SK-N-SH (cell line): ENCODE data around the gene KCNK4. TPM values are rescaled to one million over a fixed set of nuclear protein-coding genes. Genes with fewer than 3 reads are reported as not detected.
A peak's percentile ranks its signal among the peaks of the same experiment; 100 is the strongest.
"Not testable (repeated sequence)": the region's sequence is repeated elsewhere in the genome, so short reads cannot be mapped to it uniquely, and the experiment has no call there.

ENCODE experiments used
- CTCF ChIA-PET: fragments of 300-600, 350-600 bp; formaldehyde crosslinking; extraction: SDS; loops from one replicate; lab custom pipeline; 2021; lab: Yijun Ruan, JAX
- POLR2A ChIA-PET: fragments of 350-600 bp; sonication (Branson Sonifier 250); formaldehyde crosslinking; extraction: SDS; loops from one replicate; lab custom pipeline; 2020; ENCODE audit warnings: antibody characterized with exemption, inconsistent platforms; lab: Yijun Ruan, JAX
- DNase-seq: peaks from one replicate; pipeline ENCODE4 v3.0.0; 2012
- H2AFZ ChIP-seq: fragments of 200-600 bp; sonication (generic); 2 replicates; pipeline ENCODE4 v1.8.1; 2016; ENCODE audit warnings: antibody characterized with exemption, mild to moderate bottlenecking, low read depth
- H3F3A ChIP-seq: fragments of 200-600 bp; sonication (generic); replicated peaks from 2 replicates; pipeline ENCODE3; 2016; ENCODE audit warnings: antibody characterized with exemption, mild to moderate bottlenecking; ENCODE audit not compliant: insufficient read depth
- H3K27ac ChIP-seq, 2 experiments: fragments of 200-500 bp in 1 of 2; fragments of 200-600 bp in 1 of 2; sonication (Bioruptor generic) in 1 of 2; sonication (generic), shearing (Covaris generic) in 1 of 2; 2 replicates each; pipeline versions ENCODE4 v1.5.1 to v1.6.1; 2014 to 2016; ENCODE audit warnings: low read depth in 2 of 2, inconsistent platforms in 1 of 2, low read length in 1 of 2, mild to moderate bottlenecking in 1 of 2, mixed read lengths in 1 of 2
- H3K27me3 ChIP-seq: fragments of 200-600 bp; sonication (generic), shearing (Covaris generic); 2 replicates; pipeline ENCODE4 v1.6.1; 2016; ENCODE audit warnings: mixed run types; ENCODE audit not compliant: insufficient read depth
- H3K36me3 ChIP-seq, 2 experiments: fragments of 200-500 bp in 1 of 2; fragments of 200-600 bp in 1 of 2; sonication (Bioruptor generic) in 1 of 2; sonication (generic) in 1 of 2; replicated peaks in 1 of 2; 2 replicates each; pipeline versions ENCODE3 to v1.5.1; 2014 to 2016; ENCODE audit warnings: low read length in 1 of 2, mild to moderate bottlenecking in 1 of 2; ENCODE audit not compliant: insufficient read depth in 2 of 2, control insufficient read depth in 1 of 2
- H3K4me1 ChIP-seq, 2 experiments: fragments of 200-500 bp in 1 of 2; fragments of 200-600 bp in 1 of 2; sonication (Bioruptor generic) in 1 of 2; sonication (generic), shearing (Covaris generic) in 1 of 2; 2 replicates each; pipeline versions ENCODE4 v1.5.1 to v1.6.1; 2014 to 2016; ENCODE audit warnings: low read depth in 1 of 2, low read length in 1 of 2, mixed run types in 1 of 2; ENCODE audit not compliant: insufficient read depth in 2 of 2, control insufficient read depth in 1 of 2
- H3K4me2 ChIP-seq: fragments of 200-600 bp; sonication (generic), shearing (Covaris generic); 2 replicates; pipeline ENCODE4 v1.6.1; 2017; ENCODE audit warnings: mixed run types
- H3K4me3 ChIP-seq, 2 experiments: fragments of 200-500 bp in 1 of 2; fragments of 200-600 bp in 1 of 2; sonication (Bioruptor generic) in 1 of 2; sonication (generic), shearing (Covaris generic) in 1 of 2; 2 replicates each; pipeline versions ENCODE4 v1.5.1 to v1.8.1; 2014 to 2016; ENCODE audit warnings: low read depth in 2 of 2, inconsistent platforms in 1 of 2, low read length in 1 of 2, mild to moderate bottlenecking in 1 of 2, mixed read lengths in 1 of 2, moderate library complexity in 1 of 2
- H3K79me2 ChIP-seq: fragments of 200-600 bp; sonication (generic); 2 replicates; pipeline ENCODE4 v1.8.1; 2017; ENCODE audit warnings: mild to moderate bottlenecking; ENCODE audit not compliant: insufficient read depth
- H3K9ac ChIP-seq: fragments of 200-600 bp; sonication (generic); 2 replicates; pipeline ENCODE4 v1.6.1; 2017; ENCODE audit warnings: mixed run types
- H3K9me2 ChIP-seq: fragments of 200-600 bp; sonication (generic); 2 replicates; pipeline ENCODE4 v1.6.1; 2017; ENCODE audit warnings: mixed run types
- H3K9me3 ChIP-seq: fragments of 200-600 bp; sonication (generic); 2 replicates; pipeline ENCODE4 v1.6.1; 2017; ENCODE audit warnings: mixed run types, mild to moderate bottlenecking, moderate library complexity
- H4K20me1 ChIP-seq: fragments of 200-600 bp; sonication (generic); 2 replicates; pipeline ENCODE4 v1.6.1; 2017; ENCODE audit warnings: mild to moderate bottlenecking, mixed run types; ENCODE audit not compliant: insufficient read depth
- EZH2phosphoT487 ChIP-seq: fragments of 200-600 bp; sonication (generic); IDR thresholded peaks from 2 replicates; pipeline ENCODE4 v1.6.1; 2017; ENCODE audit warnings: low read depth, mixed run types, mild to moderate bottlenecking, antibody characterized with exemption, moderate library complexity, borderline replicate concordance
- GATA2 ChIP-seq: sonication (generic); formaldehyde crosslinking; IDR thresholded peaks from 2 replicates; pipeline ENCODE4 v1.5.0; 2020; ENCODE audit warnings: mild to moderate bottlenecking, missing genetic modification reagents
- JUND ChIP-seq: IDR thresholded peaks from 2 replicates; pipeline ENCODE4 v1.4.0; 2012
- MAX ChIP-seq: IDR thresholded peaks from 2 replicates; pipeline ENCODE4 v1.4.0; 2012; ENCODE audit warnings: low read depth
- POLR2AphosphoS5 ChIP-seq: IDR thresholded peaks from 2 replicates; pipeline ENCODE4 v1.6.1; 2012; ENCODE audit warnings: low read depth, low read length
- RAD21 ChIP-seq: IDR thresholded peaks from 2 replicates; pipeline ENCODE4 v1.6.1; 2012; ENCODE audit warnings: mild to moderate bottlenecking, low read length
- RCOR1 ChIP-seq: fragments of 150-350 bp; IDR thresholded peaks from 2 replicates; pipeline ENCODE4 v1.6.1; 2017; ENCODE audit warnings: antibody characterized with exemption, low read length
- SIN3A ChIP-seq: IDR thresholded peaks from 2 replicates; pipeline ENCODE4 v1.6.1; 2012; ENCODE audit warnings: low read depth, mild to moderate bottlenecking, low read length, moderate library complexity, borderline replicate concordance
- SMC3 ChIP-seq: IDR thresholded peaks from 2 replicates; pipeline ENCODE4 v1.6.1; 2012; ENCODE audit warnings: low read depth, low read length, improper control_type of control experiment
- TCF12 ChIP-seq: IDR thresholded peaks from 2 replicates; pipeline ENCODE4 v1.4.0; 2012
- TEAD4 ChIP-seq: IDR thresholded peaks from 2 replicates; pipeline ENCODE4 v1.4.0; 2012; ENCODE audit warnings: mild to moderate bottlenecking, borderline replicate concordance; ENCODE audit not compliant: insufficient read depth
- USF2 ChIP-seq: fragments of 150-350 bp; IDR thresholded peaks from 2 replicates; pipeline ENCODE4 v1.6.1; 2017; ENCODE audit warnings: antibody characterized with exemption, low read length, low read depth, borderline replicate concordance
- WGBS: methylation state at CpG from one replicate; pipeline ENCODE4 v1.1.6; 2017; ENCODE audit warnings: low lambda C conversion rate; 5-methylcytosine and 5-hydroxymethylcytosine counted together
- polyA plus RNA-seq, 3 experiments: library from polyadenylated mRNA; depleted of rRNA; stranded (reverse); fragments of >200 nt; gene quantifications; 2 replicates each; pipeline ENCODE4 v1.2.3, GENCODE V29; 2012
- TF ChIP-seq, protein P1 (sequence below): fragments of 200-600 bp; sonication (generic); IDR thresholded peaks from 2 replicates; pipeline ENCODE4 v1.6.1; 2017; ENCODE audit warnings: antibody characterized with exemption, mild to moderate bottlenecking, moderate library complexity

Gene KCNK4
- polyA plus RNA-seq, 1 of the 3 experiments (the other 2 are of a cell fraction), result 0.16 TPM

DNA sequence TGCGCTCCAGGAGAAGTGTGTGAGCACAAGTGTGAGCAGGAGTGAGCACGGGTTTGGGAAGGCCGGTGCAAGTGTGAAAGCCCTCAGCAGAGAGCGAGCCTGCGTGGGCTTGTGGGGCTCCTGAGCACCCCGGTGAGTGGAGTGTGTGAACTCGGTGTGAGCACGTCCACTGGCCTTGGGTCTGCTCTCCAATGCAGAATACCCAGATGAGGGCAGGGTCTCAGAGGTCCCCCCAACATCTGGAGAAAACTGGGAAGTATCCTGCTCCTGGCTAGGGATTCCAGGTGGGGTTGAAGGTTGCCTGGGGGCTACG, 15.4 kb downstream of the KCNK4 start (continued):
- TF ChIP-seq, protein P1, sequence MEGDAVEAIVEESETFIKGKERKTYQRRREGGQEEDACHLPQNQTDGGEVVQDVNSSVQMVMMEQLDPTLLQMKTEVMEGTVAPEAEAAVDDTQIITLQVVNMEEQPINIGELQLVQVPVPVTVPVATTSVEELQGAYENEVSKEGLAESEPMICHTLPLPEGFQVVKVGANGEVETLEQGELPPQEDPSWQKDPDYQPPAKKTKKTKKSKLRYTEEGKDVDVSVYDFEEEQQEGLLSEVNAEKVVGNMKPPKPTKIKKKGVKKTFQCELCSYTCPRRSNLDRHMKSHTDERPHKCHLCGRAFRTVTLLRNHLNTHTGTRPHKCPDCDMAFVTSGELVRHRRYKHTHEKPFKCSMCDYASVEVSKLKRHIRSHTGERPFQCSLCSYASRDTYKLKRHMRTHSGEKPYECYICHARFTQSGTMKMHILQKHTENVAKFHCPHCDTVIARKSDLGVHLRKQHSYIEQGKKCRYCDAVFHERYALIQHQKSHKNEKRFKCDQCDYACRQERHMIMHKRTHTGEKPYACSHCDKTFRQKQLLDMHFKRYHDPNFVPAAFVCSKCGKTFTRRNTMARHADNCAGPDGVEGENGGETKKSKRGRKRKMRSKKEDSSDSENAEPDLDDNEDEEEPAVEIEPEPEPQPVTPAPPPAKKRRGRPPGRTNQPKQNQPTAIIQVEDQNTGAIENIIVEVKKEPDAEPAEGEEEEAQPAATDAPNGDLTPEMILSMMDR, result no peak
- TF ChIP-seq MAX, result no peak
- TF ChIP-seq, all 33 proteins: peak for 0

DNA sequence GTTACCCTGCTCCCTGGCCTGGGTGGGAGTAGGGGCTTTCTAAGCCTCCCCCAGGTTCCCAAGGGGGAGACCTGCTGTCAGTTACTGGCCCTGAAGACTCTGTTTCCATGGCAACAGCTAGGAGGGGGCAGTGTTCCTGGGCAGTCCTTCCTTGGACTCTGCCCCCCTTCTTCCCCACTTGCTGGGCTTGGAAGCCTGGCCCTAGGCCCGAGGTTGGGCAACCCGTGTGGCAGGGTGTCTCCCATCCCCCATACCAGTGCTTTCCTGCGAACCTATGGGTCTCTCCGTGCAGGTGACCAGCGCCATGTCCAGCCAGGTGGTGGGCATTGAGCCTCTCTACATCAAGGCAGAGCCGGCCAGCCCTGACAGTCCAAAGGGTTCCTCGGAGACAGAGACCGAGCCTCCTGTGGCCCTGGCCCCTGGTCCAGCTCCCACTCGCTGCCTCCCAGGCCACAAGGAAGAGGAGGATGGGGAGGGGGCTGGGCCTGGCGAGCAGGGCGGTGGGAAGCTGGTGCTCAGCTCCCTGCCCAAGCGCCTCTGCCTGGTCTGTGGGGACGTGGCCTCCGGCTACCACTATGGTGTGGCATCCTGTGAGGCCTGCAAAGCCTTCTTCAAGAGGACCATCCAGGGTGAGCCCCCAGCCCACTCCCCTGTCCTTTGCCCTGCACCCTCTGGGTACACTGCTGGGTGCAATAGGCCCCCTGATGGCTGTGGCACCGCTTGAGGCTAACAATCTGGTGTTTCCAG, 15.9 kb downstream of the KCNK4 start:
- H3K4me1 ChIP-seq, result peaks cover 5 to 18% of the 10 kb centered on the region in 2 experiments; a peak in 2 of 4 replicates
- no peaks in the 10 kb centered on the region for H4K20me1 ChIP-seq
- H3K27ac ChIP-seq, result no peak overlapping the region; a peak in 1 of 4 replicates
- peak overlapping the region; percentile 65; the same call in 1 of the 2 replicates for H3K9ac ChIP-seq
- POLR2A ChIA-PET, result interaction anchor here (1.6 kb wide), 1 partner anchor 11 kb away, joined by 9 read pairs; the partner anchor contains the start of gene PRDX5
- H3F3A ChIP-seq, result peaks cover 12% of the 10 kb centered on the region
- no peak overlapping the region for H2AFZ ChIP-seq
- no peaks in the 10 kb centered on the region for H3K27me3 ChIP-seq
- no peaks in the 10 kb centered on the region for H3K9me3 ChIP-seq
- CTCF ChIA-PET, result interaction anchor here (1.0 to 6.7 kb wide), 3 partner anchors 10 to 24 kb away, joined by 3 to 196 read pairs (median 27); partner anchors contain the start of genes BAD, GPR137, KCNK4 and PRDX5
- peak overlapping the region; percentile 65 to 78 for H3K4me3 ChIP-seq
- H3K79me2 ChIP-seq, result peaks cover 34% of the 10 kb centered on the region; the same call in 1 of the 2 replicates
- peaks cover 0 to 2% of the 10 kb centered on the region in 2 experiments for H3K36me3 ChIP-seq
- DNase-seq, result no peak
- no peak for TF ChIP-seq GATA2 (CRISPR knock-in tag)
- no peak for TF ChIP-seq SIN3A
- TF ChIP-seq, protein P1, result no peak
- TF ChIP-seq SMC3, result no peak
- no peak for TF ChIP-seq RCOR1
- TF ChIP-seq TEAD4, result no peak
- no peak for TF ChIP-seq TCF12
- TF ChIP-seq USF2, result no peak
- no peak for TF ChIP-seq RAD21
- no peak for TF ChIP-seq EZH2phosphoT487
- TF ChIP-seq POLR2AphosphoS5, result no peak
- TF ChIP-seq JUND, result no peak
- peak overlapping the region; percentile 99 for H3K4me2 ChIP-seq
- no peaks in the 10 kb centered on the region for H3K9me2 ChIP-seq
- WGBS, result 70% methylated on average over 9 of the region's 15 CpGs

DNA sequence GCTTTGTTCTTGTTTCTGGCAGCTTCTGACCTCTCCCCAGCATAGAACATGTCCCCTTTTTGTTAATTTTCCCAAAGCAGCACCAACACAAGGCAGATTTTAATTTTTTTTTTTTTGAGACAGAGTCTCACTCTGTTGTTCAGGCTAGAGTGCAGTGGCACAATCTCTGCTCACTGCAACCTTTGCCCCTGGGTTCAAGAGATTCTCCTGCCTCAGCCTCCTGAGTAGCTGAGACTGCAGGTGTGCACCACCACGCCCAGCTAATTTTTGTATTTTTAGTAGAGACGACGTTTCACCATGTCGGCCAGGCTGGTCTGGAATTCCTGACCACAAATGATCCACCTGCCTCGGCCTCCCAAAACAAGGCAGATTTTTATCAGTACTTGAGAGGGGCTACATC, 16.7 kb downstream of the KCNK4 start:
- H3K9me3 ChIP-seq, result not testable (repeated sequence)

More for the DNA sequence above, 16.7 kb downstream of the KCNK4 start:
- CTCF ChIA-PET, H4K20me1 ChIP-seq, H3K4me3 ChIP-seq, H3K27ac ChIP-seq, H3K4me2 ChIP-seq, DNase-seq, H2AFZ ChIP-seq, H3K9me2 ChIP-seq, H3K27me3 ChIP-seq, H3K9ac ChIP-seq, H3K36me3 ChIP-seq: not testable (repeated sequence)
- H3K4me1 ChIP-seq, result peaks cover 5 to 18% of the 10 kb centered on the region in 2 experiments; a peak in 2 of 4 replicates
- H3K79me2 ChIP-seq, result peaks cover 34% of the 10 kb centered on the region; the same call in 1 of the 2 replicates
- H3F3A ChIP-seq, result peaks cover 12% of the 10 kb centered on the region
- 97% methylated on average over 5 of the region's 5 CpGs for WGBS
- POLR2A ChIA-PET, result interaction anchor here (1.6 kb wide), 1 partner anchor 10 kb away, joined by 9 read pairs; the partner anchor contains the start of gene PRDX5
